MM.1S (cell line): ENCODE results near the gene KCNAB3.

Experiments used
- EZH2phosphoT487 ChIP-seq: fragments of 300-600 bp; sonication (generic); IDR thresholded peaks from 2 replicates; pipeline ENCODE4 v1.6.1; 2018; ENCODE audit warnings: antibody characterized with exemption, low read length
- TF ChIP-seq, protein P1 (sequence below): fragments of 300-600 bp; sonication (generic); IDR thresholded peaks from 2 replicates; pipeline ENCODE4 v1.5.1; 2016; ENCODE audit warnings: antibody characterized with exemption, low read length, mixed read lengths

- TF ChIP-seq, protein P1, sequence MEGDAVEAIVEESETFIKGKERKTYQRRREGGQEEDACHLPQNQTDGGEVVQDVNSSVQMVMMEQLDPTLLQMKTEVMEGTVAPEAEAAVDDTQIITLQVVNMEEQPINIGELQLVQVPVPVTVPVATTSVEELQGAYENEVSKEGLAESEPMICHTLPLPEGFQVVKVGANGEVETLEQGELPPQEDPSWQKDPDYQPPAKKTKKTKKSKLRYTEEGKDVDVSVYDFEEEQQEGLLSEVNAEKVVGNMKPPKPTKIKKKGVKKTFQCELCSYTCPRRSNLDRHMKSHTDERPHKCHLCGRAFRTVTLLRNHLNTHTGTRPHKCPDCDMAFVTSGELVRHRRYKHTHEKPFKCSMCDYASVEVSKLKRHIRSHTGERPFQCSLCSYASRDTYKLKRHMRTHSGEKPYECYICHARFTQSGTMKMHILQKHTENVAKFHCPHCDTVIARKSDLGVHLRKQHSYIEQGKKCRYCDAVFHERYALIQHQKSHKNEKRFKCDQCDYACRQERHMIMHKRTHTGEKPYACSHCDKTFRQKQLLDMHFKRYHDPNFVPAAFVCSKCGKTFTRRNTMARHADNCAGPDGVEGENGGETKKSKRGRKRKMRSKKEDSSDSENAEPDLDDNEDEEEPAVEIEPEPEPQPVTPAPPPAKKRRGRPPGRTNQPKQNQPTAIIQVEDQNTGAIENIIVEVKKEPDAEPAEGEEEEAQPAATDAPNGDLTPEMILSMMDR = no peak
- TF ChIP-seq EZH2phosphoT487 = no peak
These were observed 20.9 kb upstream of the KCNAB3 start for GRCh38 chr17:7950578-7950977.
